CD14-positive monocyte (primary cell): ENCODE data around the gene GABRD. TPM values are rescaled to one million over a fixed set of nuclear protein-coding genes. Genes with fewer than 3 reads are reported as not detected.

Experiments used
- DNase-seq, 3 donors: peaks; one replicate each; pipeline ENCODE4 v3.0.0-alpha.2; 2011 to 2022
- H2AFZ ChIP-seq: 2 replicates; pipeline ENCODE4 v1.6.0; 2012; ENCODE audit warnings: mild to moderate bottlenecking, low read depth, low read length, inconsistent platforms; ENCODE audit not compliant: insufficient read depth, poor library complexity, severe bottlenecking
- H3K27ac ChIP-seq, 2 donors: 1 replicate in 1 of 2; 2 replicates in 1 of 2; pipeline ENCODE4 v1.5.1; 2012 to 2013; ENCODE audit warnings: low read length in 2 of 2, control low read depth in 1 of 2, inconsistent platforms in 1 of 2, low read depth in 1 of 2, mild to moderate bottlenecking in 1 of 2
- H3K27me3 ChIP-seq, 2 donors: one replicate each; pipeline versions ENCODE4 v1.6.0 to v1.6.1; 2011 to 2013; ENCODE audit warnings: low read length in 2 of 2; ENCODE audit not compliant: control insufficient read depth in 2 of 2, insufficient read depth in 2 of 2
- H3K36me3 ChIP-seq, 2 donors: replicated peaks in 1 of 2; 1 replicate in 1 of 2; 2 replicates in 1 of 2; pipeline versions ENCODE4 v1.5.1 to v1.6.1; 2012 to 2013; ENCODE audit warnings: low read length in 2 of 2, control low read depth in 1 of 2, inconsistent platforms in 1 of 2, mild to moderate bottlenecking in 1 of 2; ENCODE audit not compliant: insufficient read depth in 2 of 2, control insufficient read depth in 1 of 2
- H3K4me1 ChIP-seq, 2 donors: 1 replicate in 1 of 2; 2 replicates in 1 of 2; pipeline versions ENCODE4 v1.5.1 to v1.6.1; 2012 to 2013; ENCODE audit warnings: low read length in 2 of 2, control low read depth in 1 of 2, inconsistent platforms in 1 of 2, mild to moderate bottlenecking in 1 of 2, moderate library complexity in 1 of 2; ENCODE audit not compliant: insufficient read depth in 2 of 2, control insufficient read depth in 1 of 2
- H3K4me2 ChIP-seq: replicated peaks from 2 replicates; pipeline ENCODE3; 2012; ENCODE audit warnings: low read length, moderate library complexity, mild to moderate bottlenecking; ENCODE audit not compliant: poor library complexity, severe bottlenecking; ENCODE audit errors: extremely low read depth
- H3K4me3 ChIP-seq, 3 experiments: fragments of 200-600 bp in 1 of 3; sonication (generic) in 1 of 3; replicated peaks in 1 of 3; 1 replicate in 2 of 3; 2 replicates in 1 of 3; pipeline ENCODE4 v1.5.1; 2011 to 2013; ENCODE audit warnings: low read length in 3 of 3, mild to moderate bottlenecking in 3 of 3, control low read depth in 2 of 3, low read depth in 2 of 3, inconsistent platforms in 1 of 3, moderate library complexity in 1 of 3
- H3K79me2 ChIP-seq: 2 replicates; pipeline ENCODE4 v1.6.0; 2012; ENCODE audit warnings: mild to moderate bottlenecking, control low read depth, inconsistent platforms, low read length, moderate library complexity; ENCODE audit not compliant: insufficient read depth
- H3K9ac ChIP-seq: 2 replicates; pipeline ENCODE4 v1.6.0; 2017; ENCODE audit warnings: low read length, mild to moderate bottlenecking; ENCODE audit not compliant: insufficient read depth, poor library complexity, severe bottlenecking
- H3K9me3 ChIP-seq, 2 donors: replicated peaks in 1 of 2; 1 replicate in 1 of 2; 2 replicates in 1 of 2; pipeline versions ENCODE4 v1.5.1 to v1.6.1; 2012 to 2013; ENCODE audit warnings: low read length in 2 of 2, control low read depth in 1 of 2; ENCODE audit not compliant: control insufficient read depth in 1 of 2, insufficient read depth in 1 of 2
- H4K20me1 ChIP-seq: 2 replicates; pipeline ENCODE4 v1.6.0; 2012; ENCODE audit warnings: mild to moderate bottlenecking, low read length, control low read depth, moderate library complexity; ENCODE audit not compliant: insufficient read depth
- H3K27ac Mint-ChIP-seq, 7 donors: one replicate each; pipeline ENCODE4 v1.8.0; 2020; ENCODE audit warnings: mild to moderate bottlenecking in 7 of 7, mixed read lengths in 7 of 7, moderate library complexity in 6 of 7, inconsistent platforms in 2 of 7
- H3K27me3 Mint-ChIP-seq, 3 donors: one replicate each; pipeline ENCODE4 v1.8.0; 2021 to 2022; ENCODE audit warnings: low read depth in 3 of 3, mild to moderate bottlenecking in 3 of 3, mixed read lengths in 3 of 3, moderate library complexity in 3 of 3, inconsistent platforms in 1 of 3
- H3K36me3 Mint-ChIP-seq, 2 donors: one replicate each; pipeline ENCODE4 v1.8.0; 2020; ENCODE audit warnings: mixed read lengths in 2 of 2, inconsistent platforms in 1 of 2, mild to moderate bottlenecking in 1 of 2
- H3K4me1 Mint-ChIP-seq: one replicate; pipeline ENCODE4 v1.8.0; 2020; ENCODE audit warnings: mild to moderate bottlenecking, mixed read lengths
- H3K4me3 Mint-ChIP-seq, 2 donors: one replicate each; pipeline ENCODE4 v1.8.0; 2020; ENCODE audit warnings: mild to moderate bottlenecking in 2 of 2, mixed read lengths in 2 of 2, moderate library complexity in 1 of 2
- H3K9me3 Mint-ChIP-seq, 7 donors: one replicate each; pipeline ENCODE4 v1.8.0; 2020 to 2022; ENCODE audit warnings: mixed read lengths in 7 of 7, mild to moderate bottlenecking in 6 of 7, moderate library complexity in 6 of 7, inconsistent platforms in 2 of 7
- WGBS: methylation state at CpG from one replicate; pipeline ENCODE4 v1.1.5; 2013; ENCODE audit warnings: missing lambda C conversion rate; ENCODE audit not compliant: insufficient coverage; 5-methylcytosine and 5-hydroxymethylcytosine counted together
- intact Hi-C, 2 donors: fragments of 100-400 bp; cut with micrococcal nuclease; formaldehyde crosslinking; loops; one replicate each; pipeline versions ENCODE4 v1.15.0 to v1.15.1; 2023
- polyA plus RNA-seq, 3 donors: library from polyadenylated mRNA; depleted of rRNA in 1 of 3; unstranded in 2 of 3; stranded (reverse) in 1 of 3; fragments of 300-500 nt in 2 of 3; fragments of >200 nt in 1 of 3; fragmentation: Illumina TruSeq in 2 of 3; gene quantifications; 1 replicate in 2 of 3; 2 replicates in 1 of 3; pipeline ENCODE4 v1.2.3, GENCODE V29; 2012 to 2021
- TF ChIP-seq, protein P1 (sequence below): fragments of 200-600 bp; IDR thresholded peaks from one replicate; pipeline ENCODE4 v1.8.0; 2022; ENCODE audit warnings: antibody characterized with exemption, mild to moderate bottlenecking

GABRD gene
- polyA plus RNA-seq, 3 donors: not detected

- Histone ChIP-seq H2AFZ (no peak overlapping the region), H3K4me2 (no peak overlapping the region), H3K79me2 (no peaks in the 10 kb centered on the region), H3K27me3 (peaks cover 2 to 48% of the 10 kb centered on the region in 2 donors), H3K9ac (no peak overlapping the region), H3K4me3 (no peak overlapping the region), H3K36me3 (no peaks in the 10 kb centered on the region), H3K4me1 (peaks cover 3 to 10% of the 10 kb centered on the region in 2 donors), H3K27ac (no peak overlapping the region), H4K20me1 (no peaks in the 10 kb centered on the region), H3K9me3 (no peaks in the 10 kb centered on the region)
- peaks cover 0 to 2% of the 10 kb centered on the region in 2 donors for H3K36me3 Mint-ChIP-seq
- peaks cover 36 to 53% (median 53%) of the 10 kb centered on the region in 3 donors for H3K27me3 Mint-ChIP-seq
- peak overlapping the region in 1 of 2 donors; percentile 31 for H3K4me3 Mint-ChIP-seq
- peaks cover 0 to 6% (median 2%) of the 10 kb centered on the region in 7 donors for H3K9me3 Mint-ChIP-seq
- peaks cover 2% of the 10 kb centered on the region for H3K4me1 Mint-ChIP-seq
- no peak overlapping the region for H3K27ac Mint-ChIP-seq
- intact Hi-C loops: loop anchor here in 1 of 2 donors (5.0 kb wide), 1 partner anchor 82 kb away; no protein-coding TSS in a partner anchor
- no peak for DNase-seq
- TF ChIP-seq, protein P1, sequence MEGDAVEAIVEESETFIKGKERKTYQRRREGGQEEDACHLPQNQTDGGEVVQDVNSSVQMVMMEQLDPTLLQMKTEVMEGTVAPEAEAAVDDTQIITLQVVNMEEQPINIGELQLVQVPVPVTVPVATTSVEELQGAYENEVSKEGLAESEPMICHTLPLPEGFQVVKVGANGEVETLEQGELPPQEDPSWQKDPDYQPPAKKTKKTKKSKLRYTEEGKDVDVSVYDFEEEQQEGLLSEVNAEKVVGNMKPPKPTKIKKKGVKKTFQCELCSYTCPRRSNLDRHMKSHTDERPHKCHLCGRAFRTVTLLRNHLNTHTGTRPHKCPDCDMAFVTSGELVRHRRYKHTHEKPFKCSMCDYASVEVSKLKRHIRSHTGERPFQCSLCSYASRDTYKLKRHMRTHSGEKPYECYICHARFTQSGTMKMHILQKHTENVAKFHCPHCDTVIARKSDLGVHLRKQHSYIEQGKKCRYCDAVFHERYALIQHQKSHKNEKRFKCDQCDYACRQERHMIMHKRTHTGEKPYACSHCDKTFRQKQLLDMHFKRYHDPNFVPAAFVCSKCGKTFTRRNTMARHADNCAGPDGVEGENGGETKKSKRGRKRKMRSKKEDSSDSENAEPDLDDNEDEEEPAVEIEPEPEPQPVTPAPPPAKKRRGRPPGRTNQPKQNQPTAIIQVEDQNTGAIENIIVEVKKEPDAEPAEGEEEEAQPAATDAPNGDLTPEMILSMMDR: no peak
- 81% methylated on average over 3 of the region's 4 CpGs for WGBS
These were observed 24.7 kb downstream of the GABRD start for GRCh38 chr1:2043886-2044285.

DNA sequence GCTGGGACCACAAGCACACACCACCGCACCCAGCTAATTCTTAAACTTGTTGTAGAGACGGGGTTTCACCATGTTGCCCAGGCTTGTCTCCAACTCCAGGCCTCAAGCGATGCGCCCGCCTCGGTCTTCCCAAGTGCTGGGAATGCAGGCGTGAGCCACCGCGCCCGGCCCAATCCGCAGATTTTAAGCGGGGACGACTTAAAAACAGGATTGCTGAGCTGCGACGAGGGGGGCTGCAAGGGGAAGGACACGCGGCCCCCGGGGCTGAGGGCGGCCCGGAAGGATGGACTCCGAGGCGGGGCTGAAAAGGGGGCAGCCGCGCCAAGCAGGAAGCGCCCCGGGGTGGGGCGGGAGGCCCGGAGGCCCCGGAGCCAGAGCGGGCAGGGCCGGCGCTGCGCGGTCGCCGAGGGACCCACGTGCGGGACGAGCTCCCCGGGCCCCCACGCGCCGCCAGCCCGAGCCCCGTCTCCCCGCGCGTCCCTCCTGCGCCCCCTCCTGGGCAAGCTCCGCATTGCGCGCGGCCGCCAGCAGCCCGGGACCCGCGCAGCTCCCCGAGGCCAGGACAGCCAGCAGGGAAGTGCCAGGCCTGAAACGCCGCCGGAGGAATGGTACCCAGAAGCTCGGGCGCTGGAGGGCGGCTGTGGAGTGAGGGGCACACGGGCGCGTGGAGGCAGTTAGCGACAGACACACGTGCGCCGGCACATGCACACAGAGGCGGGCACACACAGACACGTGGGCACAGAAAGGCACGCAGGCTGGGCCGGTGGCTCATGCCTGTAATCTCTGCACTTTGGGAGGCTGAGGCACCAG, 25.6 kb downstream of the GABRD start:
- Mint-ChIP-seq H3K27ac (no peak overlapping the region), H3K4me1 (peaks cover 10% of the 10 kb centered on the region), H3K27me3 (peaks cover 44 to 62% (median 59%) of the 10 kb centered on the region in 3 donors), H3K4me3 (peak overlapping the region in 1 of 2 donors; percentile 83), H3K36me3 (peaks cover 0 to 4% of the 10 kb centered on the region in 2 donors), H3K9me3 (peaks cover 0 to 12% (median 5%) of the 10 kb centered on the region in 7 donors)
- Histone ChIP-seq H2AFZ (peak overlapping the region; percentile 61), H3K27ac (no peak overlapping the region), H3K4me1 (peaks cover 6 to 15% of the 10 kb centered on the region in 2 donors), H3K27me3 (peaks cover 9 to 57% of the 10 kb centered on the region in 2 donors), H3K79me2 (no peaks in the 10 kb centered on the region), H3K9ac (no peak overlapping the region), H4K20me1 (no peaks in the 10 kb centered on the region), H3K4me3 (no peak overlapping the region), H3K36me3 (no peaks in the 10 kb centered on the region), H3K4me2 (peak overlapping the region; percentile 54), H3K9me3 (no peaks in the 10 kb centered on the region)
- intact Hi-C loops: loop anchor here (5.0 kb wide), 2 partner anchors 82 to 102 kb away; no protein-coding TSS in a partner anchor
- peak; percentile 33 to 61 (median 41) for DNase-seq
- TF ChIP-seq, protein P1: peak; percentile 86
- WGBS: 11% methylated on average over 73 of the region's 75 CpGs
